ENCODE results near the gene PRSS3.
A peak's percentile ranks its signal among the peaks of the same experiment; 100 is the strongest.
"Not testable (repeated sequence)": the region's sequence is repeated elsewhere in the genome, so short reads cannot be mapped to it uniquely, and the experiment has no call there.

The PRSS3 gene

GRCh38 chr9:33795281-33795680 lies at the start of gene PRSS3:
Gene PRSS3, plus strand, starts transcription at chr9:33795561. Its CDS starts 13 bp downstream, at chr9:33795574.
- no peak for DNase-seq

GRCh38 chr9:33748633-33749304 lies 46.6 kb upstream of the PRSS3 start:
- DNase-seq = no peak

- not testable (repeated sequence) for DNase-seq
Measured at GRCh38 chr9:33749305-33749654, 46.1 kb upstream of the PRSS3 start.

GRCh38 chr9:33750307-33750838 lies 45.0 kb upstream of the PRSS3 start:
- DNase-seq = no peak

- DNase-seq = no peak
Measured at GRCh38 chr9:33750839-33751339, 44.5 kb upstream of the PRSS3 start.

DNA sequence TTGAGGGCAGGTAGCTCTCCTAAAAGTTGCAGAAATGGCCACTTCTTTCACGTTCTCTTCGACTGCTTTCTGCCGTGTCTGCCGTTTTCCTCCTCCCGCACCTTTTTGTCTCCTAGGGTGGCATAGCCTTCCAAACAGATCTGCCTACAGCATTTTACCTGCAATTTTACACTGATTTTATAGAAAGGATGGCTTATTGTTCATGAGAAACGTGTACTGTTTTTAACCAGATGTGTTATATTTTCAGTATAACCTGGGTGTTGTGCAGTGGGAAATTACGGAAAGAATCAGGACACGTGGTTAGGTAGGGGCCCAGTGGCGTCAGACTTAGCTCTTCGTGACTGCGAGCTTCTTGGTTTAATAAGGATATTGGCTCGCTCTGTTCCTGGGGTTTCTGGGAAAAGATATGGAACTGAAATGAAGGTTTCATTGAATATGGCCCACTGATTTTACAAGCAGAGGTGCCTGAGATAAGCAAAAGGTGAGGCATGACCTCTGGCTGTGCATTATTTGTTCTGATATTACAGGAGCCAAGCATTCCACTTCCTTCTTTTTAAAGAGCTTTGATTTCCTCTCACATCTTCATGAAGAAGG lies 43.7 kb upstream of the PRSS3 start:
- no peak for DNase-seq

DNA sequence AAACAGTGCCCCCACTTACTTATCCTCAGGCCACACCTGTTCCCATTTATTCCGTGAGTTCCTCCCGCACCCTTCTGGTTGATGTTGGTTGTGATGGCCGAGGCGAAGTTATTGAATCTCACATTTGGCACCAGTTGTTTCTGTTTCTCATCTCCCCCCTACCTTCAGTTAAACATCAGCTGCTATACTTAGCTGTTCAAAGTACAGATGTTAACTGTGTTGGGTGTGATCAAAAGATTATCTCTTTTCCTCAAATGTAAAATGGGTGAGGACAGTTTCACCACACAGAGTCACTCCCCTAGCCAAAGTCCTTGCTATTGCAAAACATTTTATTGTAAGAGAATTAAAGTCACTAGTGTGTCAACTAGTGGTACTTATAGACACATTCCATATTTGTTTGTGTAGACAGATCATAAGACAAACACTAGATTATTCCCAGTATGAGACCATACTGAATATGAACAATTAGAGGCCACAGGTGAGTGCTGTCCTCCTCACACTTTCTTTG lies 43.2 kb upstream of the PRSS3 start:
- no peak for DNase-seq

GRCh38 chr9:33752789-33753188 lies 42.6 kb upstream of the PRSS3 start:
- not testable (repeated sequence) for DNase-seq

DNA sequence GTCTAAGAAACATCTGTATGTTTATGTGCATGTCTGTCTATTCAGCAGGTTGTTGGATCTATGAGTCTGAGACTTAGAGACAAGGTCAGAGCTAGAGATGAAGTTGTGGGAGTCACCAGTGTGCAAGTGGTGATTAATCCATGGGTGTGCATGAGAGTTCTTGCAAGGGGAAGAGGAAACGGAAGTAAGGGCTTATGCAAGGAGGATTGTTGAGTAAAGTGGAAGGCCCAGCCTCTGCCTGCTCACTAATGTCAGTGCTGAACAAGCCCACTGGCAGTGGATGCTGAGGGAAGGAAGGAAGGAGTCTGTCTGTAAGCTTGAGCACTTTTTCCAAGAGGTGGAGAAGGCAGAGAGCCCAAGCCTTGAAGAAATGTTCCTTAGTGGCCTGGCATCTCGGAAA lies 35.7 kb upstream of the PRSS3 start:
- not testable (repeated sequence) for DNase-seq

- DNase-seq = no peak
Measured at GRCh38 chr9:33762343-33762742, 33.0 kb upstream of the PRSS3 start.

DNA sequence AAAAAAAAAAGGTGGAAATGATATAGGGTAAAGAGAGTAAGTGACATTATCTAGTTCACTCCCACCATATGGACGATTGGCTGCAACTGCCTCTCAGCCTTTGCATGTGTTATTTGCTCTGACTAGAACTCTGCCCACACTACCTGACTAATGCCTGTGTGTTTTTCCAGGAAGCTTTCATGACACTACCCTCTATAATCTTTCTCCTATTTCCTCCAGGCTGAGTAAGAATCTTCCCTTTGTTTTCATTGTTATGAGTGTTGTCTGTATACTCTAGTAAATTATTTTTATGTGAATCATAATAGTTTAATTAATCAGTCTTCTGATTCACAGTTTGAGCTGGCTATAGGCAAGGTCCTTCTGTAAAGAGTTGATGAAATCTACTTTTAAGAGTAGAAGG lies 31.7 kb upstream of the PRSS3 start:
- DNase-seq = not testable (repeated sequence)

GRCh38 chr9:33765411-33765810 lies 29.9 kb upstream of the PRSS3 start:
- no peak for DNase-seq

DNA sequence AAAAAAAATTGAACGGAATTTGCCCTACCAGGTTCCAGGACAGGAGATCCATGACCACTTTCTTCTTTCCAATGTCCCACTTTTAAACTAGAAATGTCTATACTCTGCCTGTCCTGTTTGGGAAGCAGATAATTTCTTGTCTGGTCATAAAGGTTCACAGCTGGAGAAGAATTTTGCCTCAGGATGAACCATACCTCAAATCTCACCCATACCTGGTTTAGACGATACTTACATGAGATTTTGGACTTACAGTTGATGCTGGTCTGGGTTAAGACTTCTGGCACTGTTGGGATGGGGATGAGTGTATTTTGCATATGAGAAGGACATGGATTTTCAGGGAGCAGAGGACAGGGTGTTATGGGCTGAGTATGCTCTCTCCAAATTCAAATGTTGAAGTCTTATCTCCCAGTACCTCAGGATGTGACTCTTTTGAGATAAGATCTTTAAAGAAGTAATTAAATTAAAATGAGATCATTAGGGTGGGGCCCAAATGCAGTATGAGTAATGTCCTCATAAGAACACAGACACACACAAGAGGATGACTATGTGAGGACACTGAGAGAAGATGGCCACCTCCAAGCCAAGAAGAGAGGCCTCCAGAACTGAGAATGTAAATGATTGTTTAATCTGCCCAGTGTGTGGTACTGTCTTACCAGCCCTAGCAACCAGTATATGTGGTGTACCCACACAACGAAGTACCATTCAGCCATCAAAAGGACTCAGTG lies 25.0 kb upstream of the PRSS3 start:
- DNase-seq = not testable (repeated sequence)

DNA sequence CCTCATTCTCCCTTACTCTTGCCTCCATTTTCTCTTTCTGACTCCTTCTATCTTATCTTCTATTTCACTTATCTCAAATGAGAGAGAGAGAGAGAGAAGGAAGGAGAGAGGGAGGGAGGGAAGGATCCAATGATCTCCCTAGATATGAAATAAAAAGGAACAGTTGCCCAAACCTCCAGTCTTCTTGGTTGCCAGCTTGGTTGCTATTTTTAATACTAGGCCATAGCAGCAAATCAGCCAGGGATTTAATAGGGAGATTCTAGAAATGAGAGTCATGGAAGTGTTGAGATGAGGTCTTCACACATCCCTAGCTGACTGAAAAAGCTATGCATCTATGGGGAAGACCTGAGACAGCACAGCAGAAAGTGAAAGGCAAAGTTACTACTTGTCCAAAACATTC lies 22.2 kb upstream of the PRSS3 start:
- DNase-seq = not testable (repeated sequence)

- not testable (repeated sequence) for DNase-seq
Measured at GRCh38 chr9:33774074-33774659, 21.2 kb upstream of the PRSS3 start.

GRCh38 chr9:33776578-33776977 lies 18.8 kb upstream of the PRSS3 start:
- no peak for DNase-seq

GRCh38 chr9:33778700-33779351 lies 16.5 kb upstream of the PRSS3 start:
- peak; percentile 19 for DNase-seq

DNA sequence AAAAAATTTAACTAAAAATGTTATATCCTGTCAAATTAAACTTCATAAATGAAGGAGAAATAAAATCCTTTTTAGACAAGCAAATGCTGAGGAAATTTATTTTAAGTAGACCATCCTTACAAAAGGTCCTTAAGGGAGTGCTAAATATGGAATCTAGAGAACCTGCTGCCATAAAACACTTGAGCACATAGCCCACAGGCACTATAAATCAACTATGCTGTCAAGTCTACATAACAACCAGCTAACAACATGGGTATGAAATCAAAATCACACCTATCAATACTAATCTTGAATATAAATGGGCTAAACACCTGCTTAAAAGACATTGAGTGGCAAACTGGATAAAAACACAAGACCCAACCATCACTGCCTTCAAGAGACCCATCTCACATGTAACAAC lies 15.1 kb upstream of the PRSS3 start:
- no peak for DNase-seq

GRCh38 chr9:33781736-33782135 lies 13.6 kb upstream of the PRSS3 start:
- no peak for DNase-seq

DNA sequence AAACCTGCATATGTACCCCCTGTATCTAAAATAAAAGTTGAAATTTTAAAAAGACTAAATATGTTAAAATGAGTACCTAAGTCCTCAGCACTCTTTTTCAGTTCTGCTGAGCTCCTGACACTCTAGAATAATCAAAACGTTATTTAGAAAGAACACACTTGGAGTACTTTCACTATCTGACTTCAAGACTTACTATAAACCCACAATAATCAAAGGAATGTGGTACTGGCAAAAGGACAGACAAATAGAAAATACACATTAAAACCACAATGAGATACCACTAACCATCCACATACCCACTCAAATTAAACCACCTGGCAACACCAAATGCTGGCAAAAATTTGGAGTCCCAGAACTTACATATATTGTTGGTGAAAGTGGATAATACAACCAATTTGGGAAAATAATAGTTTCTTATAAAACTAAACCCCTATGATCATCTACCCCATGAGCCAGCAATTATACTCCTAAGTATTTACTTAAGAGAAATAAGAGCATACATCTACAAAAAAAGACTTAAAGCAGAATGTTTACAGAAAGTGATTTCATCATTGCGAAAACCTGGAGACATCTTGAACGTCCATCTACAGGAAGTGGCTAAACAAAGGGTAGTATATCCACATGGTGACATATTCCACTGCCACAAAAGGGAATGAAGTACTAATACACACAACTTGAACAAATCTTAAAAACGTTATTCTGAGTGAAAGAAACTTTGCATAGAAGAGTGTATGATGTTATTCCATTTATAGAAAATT lies 12.8 kb upstream of the PRSS3 start:
- no peak for DNase-seq

- no peak for DNase-seq
Measured at GRCh38 chr9:33785914-33786313, 9.4 kb upstream of the PRSS3 start.

DNA sequence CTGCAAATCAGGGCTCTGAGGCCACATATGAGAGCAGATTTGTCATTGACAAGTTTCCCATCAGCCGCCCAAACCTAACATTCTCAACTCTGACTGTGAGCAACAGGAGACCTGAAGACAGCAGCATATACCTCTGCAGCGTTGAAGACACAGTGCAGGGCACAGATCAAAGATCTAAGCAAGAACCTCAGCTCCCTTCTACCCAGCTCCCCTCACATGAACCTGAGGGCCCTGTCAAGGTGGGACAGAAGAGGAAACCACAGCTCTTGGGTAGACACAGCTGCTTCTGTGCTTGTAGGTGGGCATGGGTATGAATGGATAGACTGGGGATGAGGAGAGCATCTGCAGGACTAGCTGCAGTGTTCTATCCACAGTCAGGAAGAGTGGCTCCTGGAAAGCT lies 8.7 kb upstream of the PRSS3 start:
- no peak for DNase-seq
